GM18499 (cell line): Measurements from ENCODE around the gene PTTG1IP2.

ENCODE experiments used
- ATAC-seq: cut with Tn5 transposase; IDR thresholded peaks from one replicate; pipeline ENCODE4 v1.9.1; 2021; ENCODE audit warnings: moderate number of reproducible peaks; ENCODE audit not compliant: insufficient read depth, unreplicated experiment

Gene PTTG1IP2

DNA sequence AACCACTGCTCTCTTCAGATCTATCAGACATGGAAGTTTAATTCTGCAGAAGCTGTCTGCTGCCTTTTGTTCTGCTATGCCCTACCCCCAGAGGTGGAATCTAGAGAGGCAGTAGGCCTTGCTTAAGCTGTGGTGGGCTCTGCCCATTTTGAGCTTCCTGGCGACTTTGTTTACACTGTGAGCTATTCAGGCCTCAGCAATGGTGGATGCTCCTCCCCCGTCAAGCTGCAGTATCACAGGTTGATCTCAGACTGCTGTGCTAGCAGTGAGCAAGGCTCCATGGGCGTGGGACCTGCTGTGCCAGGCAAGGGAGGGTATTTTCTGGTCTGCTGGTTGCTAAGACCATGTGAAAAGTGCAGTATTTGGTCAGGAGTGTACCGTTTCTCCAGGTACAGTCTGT lies 81.6 kb downstream of the PTTG1IP2 start:
- ATAC-seq: no peak

DNA sequence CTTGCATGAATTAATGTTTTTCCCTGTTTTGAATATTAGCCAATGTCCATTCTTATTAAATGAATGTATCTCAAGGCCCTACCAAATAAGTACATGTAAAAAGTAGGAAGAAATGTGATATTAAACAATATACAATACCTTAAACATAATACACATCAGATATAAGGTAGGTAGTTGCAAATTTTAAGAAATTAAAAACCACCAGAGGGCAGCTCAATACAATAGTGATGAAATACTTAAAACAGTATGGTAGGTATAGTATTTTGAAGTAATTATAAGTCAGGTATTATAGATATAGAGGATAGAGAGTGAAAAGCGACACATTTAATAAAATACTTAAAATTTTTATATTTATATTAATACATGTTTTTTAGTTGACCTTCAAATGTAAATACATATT lies 83.1 kb downstream of the PTTG1IP2 start:
- ATAC-seq: no peak

DNA sequence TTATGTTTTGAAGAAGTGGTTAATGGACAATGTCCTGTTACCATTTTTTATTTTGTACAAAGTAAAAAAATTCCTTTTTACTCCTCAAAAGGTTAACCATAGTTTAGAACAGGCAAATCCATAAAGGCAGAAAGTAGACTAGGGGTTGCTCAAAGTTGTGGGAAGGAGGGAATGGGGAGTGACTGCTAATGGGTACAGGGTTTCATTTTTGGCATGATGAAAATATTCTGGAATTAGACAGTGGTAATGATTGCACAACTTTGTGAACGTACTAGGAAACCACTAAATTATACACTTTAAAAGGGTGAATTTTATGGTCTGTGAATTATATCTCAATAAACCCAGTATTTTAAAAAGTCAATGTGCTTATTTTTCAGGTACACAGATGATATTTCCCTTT lies 91.3 kb downstream of the PTTG1IP2 start:
- no peak for ATAC-seq
